ENCODE results near the gene DIP2B.

The DIP2B gene

GRCh38 chr12:50562520-50563433, 58.0 kb downstream of the DIP2B start:
- no peak for TF ChIP-seq EZH2 (IDR thresholded peaks at IDR 0.05)
- TF ChIP-seq FOXP2 (optimal IDR thresholded peaks at IDR 0.05; ENCODE audit: control extremely low read depth, extremely low read length, insufficient read depth) = no peak
- no peak for TF ChIP-seq POLR2AphosphoS5 (IDR thresholded peaks at IDR 0.05; ENCODE audit: borderline replicate concordance, low read depth, low read length)
- no peaks in the 10 kb centered on the region for H3K36me3 ChIP-seq (ENCODE audit: insufficient read depth, low read length)
- no peak overlapping the region for H3K9ac ChIP-seq (ENCODE audit: insufficient read length)
- H3K4me3 ChIP-seq = no peak overlapping the region
- H3K9me3 ChIP-seq (ENCODE audit: low read depth, low read length) = no peaks in the 10 kb centered on the region
- H3K27ac ChIP-seq = no peak overlapping the region
- no peak for DNase-seq (ENCODE audit: low read depth, low spot score)

- H3K9ac ChIP-seq (ENCODE audit: insufficient read length) = no peak overlapping the region
- H3K4me3 ChIP-seq = no peak overlapping the region
- H3K9me3 ChIP-seq (ENCODE audit: low read depth, low read length) = no peaks in the 10 kb centered on the region
- TF ChIP-seq EZH2 (IDR thresholded peaks at IDR 0.05) = no peak
- no peak for TF ChIP-seq POLR2AphosphoS5 (IDR thresholded peaks at IDR 0.05; ENCODE audit: borderline replicate concordance, low read depth, low read length)
- no peak for TF ChIP-seq FOXP2 (optimal IDR thresholded peaks at IDR 0.05; ENCODE audit: control extremely low read depth, extremely low read length, insufficient read depth)
- H3K27ac ChIP-seq = no peak overlapping the region
- no peaks in the 10 kb centered on the region for H3K36me3 ChIP-seq (ENCODE audit: insufficient read depth, low read length)
- no peak for DNase-seq (ENCODE audit: low read depth, low spot score)
Observed at GRCh38 chr12:50563434-50563787, 58.6 kb downstream of the DIP2B start.

- Histone ChIP-seq H3K4me3 (peak overlapping the region; percentile 5; the same call in 1 of the 2 replicates), H3K9ac (ENCODE audit: insufficient read length) (no peak overlapping the region), H3K9me3 (ENCODE audit: low read depth, low read length) (no peaks in the 10 kb centered on the region), H3K36me3 (ENCODE audit: insufficient read depth, low read length) (no peaks in the 10 kb centered on the region), H3K27ac (peak overlapping the region; percentile 63; the same call in 1 of the 2 replicates)
- TF ChIP-seq POLR2AphosphoS5 (IDR thresholded peaks at IDR 0.05; ENCODE audit: borderline replicate concordance, low read depth, low read length) (no peak), FOXP2 (optimal IDR thresholded peaks at IDR 0.05; ENCODE audit: control extremely low read depth, extremely low read length, insufficient read depth) (peak; percentile 64), EZH2 (IDR thresholded peaks at IDR 0.05) (no peak)
- DNase-seq (ENCODE audit: low read depth, low spot score) = no peak
Observed at GRCh38 chr12:50564237-50564947, 59.6 kb downstream of the DIP2B start.

- Histone ChIP-seq H3K9me3 (ENCODE audit: low read depth, low read length) (no peaks in the 10 kb centered on the region), H3K4me3 (no peak overlapping the region), H3K9ac (ENCODE audit: insufficient read length) (no peak overlapping the region), H3K36me3 (ENCODE audit: insufficient read depth, low read length) (no peaks in the 10 kb centered on the region), H3K27ac (no peak overlapping the region)
- DNase-seq (ENCODE audit: low read depth, low spot score) = no peak
- TF ChIP-seq POLR2AphosphoS5 (IDR thresholded peaks at IDR 0.05; ENCODE audit: borderline replicate concordance, low read depth, low read length) (no peak), EZH2 (IDR thresholded peaks at IDR 0.05) (no peak)
Observed at GRCh38 chr12:50564948-50565297, 60.1 kb downstream of the DIP2B start.

- H3K4me3 ChIP-seq = no peak overlapping the region
- H3K36me3 ChIP-seq (ENCODE audit: insufficient read depth, low read length) = no peaks in the 10 kb centered on the region
- H3K27ac ChIP-seq = no peak overlapping the region
- no peaks in the 10 kb centered on the region for H3K9me3 ChIP-seq (ENCODE audit: low read depth, low read length)
- no peak overlapping the region for H3K9ac ChIP-seq (ENCODE audit: insufficient read length)
- TF ChIP-seq EZH2 (IDR thresholded peaks at IDR 0.05) = no peak
- TF ChIP-seq POLR2AphosphoS5 (IDR thresholded peaks at IDR 0.05; ENCODE audit: borderline replicate concordance, low read depth, low read length) = no peak
- no peak for TF ChIP-seq FOXP2 (optimal IDR thresholded peaks at IDR 0.05; ENCODE audit: control extremely low read depth, extremely low read length, insufficient read depth)
- DNase-seq (ENCODE audit: low read depth, low spot score) = no peak
Observed at GRCh38 chr12:50566066-50566465, 61.3 kb downstream of the DIP2B start.

- H3K36me3 ChIP-seq (ENCODE audit: insufficient read depth, low read length) = no peaks in the 10 kb centered on the region
- H3K9me3 ChIP-seq (ENCODE audit: low read depth, low read length) = no peaks in the 10 kb centered on the region
- no peak overlapping the region for H3K4me3 ChIP-seq
- DNase-seq (ENCODE audit: low read depth, low spot score) = no peak
- peak overlapping the region; percentile 90 for H3K27ac ChIP-seq
- H3K9ac ChIP-seq (ENCODE audit: insufficient read length) = peak overlapping the region; percentile 14
- no peak for TF ChIP-seq EZH2 (IDR thresholded peaks at IDR 0.05)
- TF ChIP-seq FOXP2 (optimal IDR thresholded peaks at IDR 0.05; ENCODE audit: control extremely low read depth, extremely low read length, insufficient read depth) = no peak
- no peak for TF ChIP-seq POLR2AphosphoS5 (IDR thresholded peaks at IDR 0.05; ENCODE audit: borderline replicate concordance, low read depth, low read length)
Observed at GRCh38 chr12:50567926-50568325, 63.1 kb downstream of the DIP2B start.

GRCh38 chr12:50568338-50569091, 63.7 kb downstream of the DIP2B start:
- Histone ChIP-seq H3K4me3 (peak overlapping the region; percentile 39), H3K9ac (ENCODE audit: insufficient read length) (peak overlapping the region; percentile 14), H3K9me3 (ENCODE audit: low read depth, low read length) (no peaks in the 10 kb centered on the region), H3K36me3 (ENCODE audit: insufficient read depth, low read length) (no peaks in the 10 kb centered on the region), H3K27ac (peak overlapping the region; percentile 90)
- no peak for DNase-seq (ENCODE audit: low read depth, low spot score)
- TF ChIP-seq POLR2AphosphoS5 (IDR thresholded peaks at IDR 0.05; ENCODE audit: borderline replicate concordance, low read depth, low read length) (no peak), EZH2 (IDR thresholded peaks at IDR 0.05) (no peak), FOXP2 (optimal IDR thresholded peaks at IDR 0.05; ENCODE audit: control extremely low read depth, extremely low read length, insufficient read depth) (no peak)

GRCh38 chr12:50569321-50569720, 64.5 kb downstream of the DIP2B start:
- DNase-seq (ENCODE audit: low read depth, low spot score) = no peak
- H3K4me3 ChIP-seq = peak overlapping the region; percentile 39
- H3K36me3 ChIP-seq (ENCODE audit: insufficient read depth, low read length) = no peaks in the 10 kb centered on the region
- peak overlapping the region; percentile 90 for H3K27ac ChIP-seq
- no peak overlapping the region for H3K9ac ChIP-seq (ENCODE audit: insufficient read length)
- H3K9me3 ChIP-seq (ENCODE audit: low read depth, low read length) = no peaks in the 10 kb centered on the region
- no peak for TF ChIP-seq POLR2AphosphoS5 (IDR thresholded peaks at IDR 0.05; ENCODE audit: borderline replicate concordance, low read depth, low read length)
